Natural killer cell (primary cell): ENCODE results near the gene FIGNL1. TPM values are rescaled to one million over a fixed set of nuclear protein-coding genes. Genes with fewer than 3 reads are reported as not detected.

Source experiments
- ATAC-seq, 3 donors: fragments of 150-1000 bp in 2 of 3; fragments of 200-7000 bp in 1 of 3; cut with Tn5 transposase; 1 replicate in 1 of 3; 2 replicates in 2 of 3; pipeline ENCODE4 v1.10.0; 2021; ENCODE audit warnings: mild to moderate bottlenecking in 2 of 3, moderate library complexity in 2 of 3
- DNase-seq, 2 donors: peaks; one replicate each; pipeline versions ENCODE4 v3.0.0 to v3.0.0-alpha.2; 2013 to 2021; ENCODE audit warnings: mixed read lengths in 1 of 2
- H3K27ac ChIP-seq: one replicate; pipeline ENCODE4 v1.5.1; 2013; ENCODE audit warnings: mild to moderate bottlenecking, low read length
- H3K27me3 ChIP-seq: one replicate; pipeline ENCODE4 v1.6.1; 2013; ENCODE audit warnings: low read length; ENCODE audit not compliant: control insufficient read depth, insufficient read depth
- H3K36me3 ChIP-seq: one replicate; pipeline ENCODE4 v1.6.1; 2013; ENCODE audit warnings: low read length; ENCODE audit not compliant: control insufficient read depth, insufficient read depth
- H3K4me1 ChIP-seq: one replicate; pipeline ENCODE4 v1.6.1; 2013; ENCODE audit warnings: low read length; ENCODE audit not compliant: control insufficient read depth, insufficient read depth
- H3K4me3 ChIP-seq: one replicate; pipeline ENCODE4 v1.5.1; 2013; ENCODE audit warnings: low read length
- H3K9me3 ChIP-seq: one replicate; pipeline ENCODE4 v1.6.1; 2013; ENCODE audit warnings: low read length; ENCODE audit not compliant: control insufficient read depth, insufficient read depth
- H3K27ac Mint-ChIP-seq, 2 donors: one replicate each; pipeline ENCODE4 v1.8.0; 2022; ENCODE audit warnings: mild to moderate bottlenecking in 2 of 2, mixed read lengths in 2 of 2, moderate library complexity in 1 of 2
- H3K27me3 Mint-ChIP-seq, 2 donors: one replicate each; pipeline ENCODE4 v1.8.0; 2022; ENCODE audit warnings: low read depth in 2 of 2, mixed read lengths in 2 of 2
- H3K36me3 Mint-ChIP-seq: one replicate; pipeline ENCODE4 v1.8.0; 2022; ENCODE audit warnings: mixed read lengths
- H3K4me1 Mint-ChIP-seq, 2 donors: one replicate each; pipeline ENCODE4 v1.8.0; 2022; ENCODE audit warnings: mixed read lengths in 2 of 2
- H3K4me3 Mint-ChIP-seq: one replicate; pipeline ENCODE4 v1.8.0; 2022; ENCODE audit warnings: mild to moderate bottlenecking, moderate library complexity, mixed read lengths
- H3K9me3 Mint-ChIP-seq, 2 donors: one replicate each; pipeline ENCODE4 v1.8.0; 2022; ENCODE audit warnings: mixed read lengths in 2 of 2
- WGBS: methylation state at CpG from one replicate; pipeline ENCODE4 v1.1.7; 2013; ENCODE audit warnings: missing lambda C conversion rate; ENCODE audit not compliant: insufficient coverage; 5-methylcytosine and 5-hydroxymethylcytosine counted together
- intact Hi-C: fragments of 100-400 bp; cut with micrococcal nuclease; formaldehyde crosslinking; loops from one replicate; pipeline ENCODE4 v1.14.2; 2022
- total RNA-seq, 4 donors: library from RNA; stranded (reverse); fragments of 120-200 nt in 1 of 4; gene quantifications; one replicate each; pipeline versions ENCODE4 v1.2.3 to v1.2.4, GENCODE V29; 2013 to 2022
- TF ChIP-seq, protein P1 (sequence below): fragments of 200-600 bp; IDR thresholded peaks from one replicate; pipeline ENCODE4 v1.8.0; 2022; ENCODE audit warnings: antibody characterized with exemption

Gene FIGNL1
- total RNA-seq, 3 donors from 2014 or later (not counting 1 experiment from before 2014, with no cell fraction given): 5.5 to 12.6 (median 7.6) TPM

DNA sequence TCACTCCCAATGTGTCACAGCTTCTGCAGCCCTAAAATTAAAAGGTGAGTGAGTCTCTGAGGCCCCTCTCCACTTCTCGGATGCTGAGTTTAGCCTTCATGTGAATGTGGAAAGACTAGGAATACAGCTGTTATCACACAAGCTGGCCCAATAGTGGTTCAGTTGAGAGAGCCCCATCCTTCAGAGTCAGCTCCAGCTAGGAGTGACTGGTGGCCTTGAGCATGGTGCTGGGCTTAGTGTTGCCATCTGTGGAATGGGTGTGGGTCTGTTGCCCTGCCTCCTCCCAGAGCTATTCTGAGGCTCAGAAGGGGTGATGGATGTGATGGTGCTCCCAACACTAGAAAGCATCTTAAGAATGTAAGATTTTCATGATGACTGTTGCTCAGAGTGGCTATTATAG lies 55.8 kb downstream of the FIGNL1 start:
- Histone ChIP-seq H3K27me3 (no peaks in the 10 kb centered on the region), H3K4me3 (no peak overlapping the region), H3K27ac (peak overlapping the region; percentile 72), H3K9me3 (no peaks in the 10 kb centered on the region), H3K4me1 (peaks cover 49% of the 10 kb centered on the region), H3K36me3 (peaks cover 73% of the 10 kb centered on the region)
- ATAC-seq (no peak), DNase-seq (no peak)
- peak overlapping the region; percentile 81 for H3K4me3 Mint-ChIP-seq
- intact Hi-C loops: no loop called here
- H3K27me3 Mint-ChIP-seq: no peaks in the 10 kb centered on the region
- 86% methylated on average over 1 of the region's 1 CpG for WGBS
- H3K27ac Mint-ChIP-seq: peak overlapping the region; percentile 82 to 94
- H3K36me3 Mint-ChIP-seq: peaks cover 29% of the 10 kb centered on the region
- no peaks in the 10 kb centered on the region for H3K9me3 Mint-ChIP-seq
- TF ChIP-seq, protein P1, sequence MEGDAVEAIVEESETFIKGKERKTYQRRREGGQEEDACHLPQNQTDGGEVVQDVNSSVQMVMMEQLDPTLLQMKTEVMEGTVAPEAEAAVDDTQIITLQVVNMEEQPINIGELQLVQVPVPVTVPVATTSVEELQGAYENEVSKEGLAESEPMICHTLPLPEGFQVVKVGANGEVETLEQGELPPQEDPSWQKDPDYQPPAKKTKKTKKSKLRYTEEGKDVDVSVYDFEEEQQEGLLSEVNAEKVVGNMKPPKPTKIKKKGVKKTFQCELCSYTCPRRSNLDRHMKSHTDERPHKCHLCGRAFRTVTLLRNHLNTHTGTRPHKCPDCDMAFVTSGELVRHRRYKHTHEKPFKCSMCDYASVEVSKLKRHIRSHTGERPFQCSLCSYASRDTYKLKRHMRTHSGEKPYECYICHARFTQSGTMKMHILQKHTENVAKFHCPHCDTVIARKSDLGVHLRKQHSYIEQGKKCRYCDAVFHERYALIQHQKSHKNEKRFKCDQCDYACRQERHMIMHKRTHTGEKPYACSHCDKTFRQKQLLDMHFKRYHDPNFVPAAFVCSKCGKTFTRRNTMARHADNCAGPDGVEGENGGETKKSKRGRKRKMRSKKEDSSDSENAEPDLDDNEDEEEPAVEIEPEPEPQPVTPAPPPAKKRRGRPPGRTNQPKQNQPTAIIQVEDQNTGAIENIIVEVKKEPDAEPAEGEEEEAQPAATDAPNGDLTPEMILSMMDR: no peak
- peaks cover 83 to 86% of the 10 kb centered on the region in 2 donors for H3K4me1 Mint-ChIP-seq

Other genes starting within 250 kb of the FIGNL1 start
- gene IKZF1, start 145.6 kb downstream of the FIGNL1 start, total RNA-seq: 100 to 1,000 TPM; 294 to 391 (median 350) TPM
- gene DDC, start 115.1 kb upstream of the FIGNL1 start, total RNA-seq: not detected